GM18873 (cell line): ENCODE measurements around the gene SLC6A6.

Experiments used
- ATAC-seq: cut with Tn5 transposase; IDR thresholded peaks from one replicate; pipeline ENCODE4 v1.9.1; 2021; ENCODE audit warnings: mild to moderate bottlenecking, moderate library complexity, moderate number of reproducible peaks; ENCODE audit not compliant: unreplicated experiment, low FRiP score

Gene SLC6A6

GRCh38 chr3:14414846-14415464 is 12.5 kb downstream of the SLC6A6 start:
- no peak for ATAC-seq

GRCh38 chr3:14415501-14415900 is 13.1 kb downstream of the SLC6A6 start:
- no peak for ATAC-seq

- ATAC-seq, result no peak
These were observed 14.0 kb downstream of the SLC6A6 start for GRCh38 chr3:14416453-14416852.

GRCh38 chr3:14418296-14419250 is 16.2 kb downstream of the SLC6A6 start:
- ATAC-seq, result no peak

- ATAC-seq, result no peak
These were observed 19.9 kb downstream of the SLC6A6 start for GRCh38 chr3:14422016-14422963.

- no peak for ATAC-seq
These were observed 20.9 kb downstream of the SLC6A6 start for GRCh38 chr3:14423197-14423743.

- ATAC-seq, result no peak
These were observed 21.6 kb downstream of the SLC6A6 start for GRCh38 chr3:14423963-14424362.

GRCh38 chr3:14424711-14425580 is 22.5 kb downstream of the SLC6A6 start:
- ATAC-seq, result no peak

GRCh38 chr3:14425581-14426304 is 23.3 kb downstream of the SLC6A6 start:
- peak; percentile 38 for ATAC-seq

- ATAC-seq, result no peak
These were observed 23.9 kb downstream of the SLC6A6 start for GRCh38 chr3:14426305-14426620.

GRCh38 chr3:14428087-14429033 is 26.0 kb downstream of the SLC6A6 start:
- ATAC-seq, result no peak

GRCh38 chr3:14429237-14429636 is 26.8 kb downstream of the SLC6A6 start:
- ATAC-seq, result no peak

GRCh38 chr3:14429640-14430039 is 27.2 kb downstream of the SLC6A6 start:
- no peak for ATAC-seq

GRCh38 chr3:14430053-14430452 is 27.6 kb downstream of the SLC6A6 start:
- ATAC-seq, result no peak

- no peak for ATAC-seq
These were observed 28.5 kb downstream of the SLC6A6 start for GRCh38 chr3:14430706-14431451.

GRCh38 chr3:14431452-14431916 is 29.1 kb downstream of the SLC6A6 start:
- ATAC-seq, result peak; percentile 32
